T47D (cell line): ENCODE results near the gene VWA2.

ENCODE experiments used
- DNase-seq, 2 experiments: peaks; one replicate each; pipeline versions ENCODE4 v3.0.0 to v3.0.0-alpha.2; 2011 to 2012; ENCODE audit warnings: low read depth in 1 of 2, low spot score in 1 of 2
- JUND ChIP-seq: IDR thresholded peaks from 2 replicates; pipeline ENCODE4 v1.6.1; 2012; ENCODE audit warnings: low read depth
- in situ Hi-C: cut with HindIII; loops from 2 replicates; pipeline ENCODE4 v1.10.0; 2016; ENCODE audit warnings: low sequenced_read_pairs, low pct_unique_long_range_greater_than_20kb

The VWA2 gene, protein sequence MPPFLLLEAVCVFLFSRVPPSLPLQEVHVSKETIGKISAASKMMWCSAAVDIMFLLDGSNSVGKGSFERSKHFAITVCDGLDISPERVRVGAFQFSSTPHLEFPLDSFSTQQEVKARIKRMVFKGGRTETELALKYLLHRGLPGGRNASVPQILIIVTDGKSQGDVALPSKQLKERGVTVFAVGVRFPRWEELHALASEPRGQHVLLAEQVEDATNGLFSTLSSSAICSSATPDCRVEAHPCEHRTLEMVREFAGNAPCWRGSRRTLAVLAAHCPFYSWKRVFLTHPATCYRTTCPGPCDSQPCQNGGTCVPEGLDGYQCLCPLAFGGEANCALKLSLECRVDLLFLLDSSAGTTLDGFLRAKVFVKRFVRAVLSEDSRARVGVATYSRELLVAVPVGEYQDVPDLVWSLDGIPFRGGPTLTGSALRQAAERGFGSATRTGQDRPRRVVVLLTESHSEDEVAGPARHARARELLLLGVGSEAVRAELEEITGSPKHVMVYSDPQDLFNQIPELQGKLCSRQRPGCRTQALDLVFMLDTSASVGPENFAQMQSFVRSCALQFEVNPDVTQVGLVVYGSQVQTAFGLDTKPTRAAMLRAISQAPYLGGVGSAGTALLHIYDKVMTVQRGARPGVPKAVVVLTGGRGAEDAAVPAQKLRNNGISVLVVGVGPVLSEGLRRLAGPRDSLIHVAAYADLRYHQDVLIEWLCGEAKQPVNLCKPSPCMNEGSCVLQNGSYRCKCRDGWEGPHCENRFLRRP

DNA sequence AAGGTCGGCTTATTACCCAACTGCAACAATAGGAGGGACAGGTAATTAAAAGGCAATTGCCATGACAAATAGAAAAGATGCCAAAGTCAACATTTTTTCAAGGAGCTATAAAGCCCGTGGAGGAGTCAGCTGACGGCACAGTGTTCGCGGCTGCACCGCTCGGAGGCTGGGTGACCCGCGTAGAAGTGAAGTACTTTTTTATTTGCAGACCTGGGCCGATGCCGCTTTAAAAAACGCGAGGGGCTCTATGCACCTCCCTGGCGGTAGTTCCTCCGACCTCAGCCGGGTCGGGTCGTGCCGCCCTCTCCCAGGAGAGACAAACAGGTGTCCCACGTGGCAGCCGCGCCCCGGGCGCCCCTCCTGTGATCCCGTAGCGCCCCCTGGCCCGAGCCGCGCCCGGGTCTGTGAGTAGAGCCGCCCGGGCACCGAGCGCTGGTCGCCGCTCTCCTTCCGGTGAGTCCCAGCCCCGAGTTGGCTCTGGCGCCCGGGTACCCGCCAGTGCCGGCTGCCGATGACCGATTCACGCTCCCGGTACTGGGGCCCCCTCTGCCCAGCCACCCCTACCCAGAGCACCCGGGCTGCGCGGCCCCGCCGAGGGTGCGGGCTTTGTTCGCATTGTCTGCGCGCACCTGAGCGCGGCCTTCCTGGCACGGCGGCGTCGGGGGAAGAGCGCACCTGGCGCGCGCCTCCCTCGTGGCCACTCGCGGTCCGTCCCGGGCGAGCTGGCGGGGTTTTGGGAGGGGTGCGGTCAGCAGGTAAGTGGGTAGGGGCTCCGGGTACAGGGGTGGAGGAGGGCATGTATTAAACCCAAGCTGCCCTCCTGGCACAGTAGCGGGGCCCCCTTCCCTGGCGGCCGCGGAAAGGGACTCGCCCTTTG, at the start of gene VWA2:
Gene VWA2, plus strand, starts transcription at position 138 of the 877 bp plus-strand sequence. CDS start 9,460 bp downstream, outside the sequence.
- in situ Hi-C loops: no loop called here
- no peak for TF ChIP-seq JUND
- peak; percentile 34 to 56 for DNase-seq

DNA sequence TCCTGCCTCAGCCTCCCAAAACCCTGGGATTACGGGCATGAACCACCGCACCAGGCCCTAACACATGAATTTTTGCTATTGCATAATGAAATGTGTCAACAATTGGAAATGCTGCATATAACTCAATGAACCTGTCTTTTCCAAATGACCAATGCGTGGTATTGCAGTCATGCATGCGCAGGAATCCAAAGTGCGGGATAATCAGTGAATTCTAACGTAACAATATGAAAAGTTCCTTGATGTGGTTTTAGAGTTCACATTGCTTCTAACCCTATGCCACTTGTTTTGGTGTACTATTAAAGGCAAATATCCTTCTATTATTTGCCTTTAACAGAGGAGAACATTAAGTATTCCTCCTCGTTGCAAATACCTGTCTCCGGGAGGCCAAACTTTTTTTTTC, 49.4 kb upstream of the VWA2 start:
- no peak for TF ChIP-seq JUND
- in situ Hi-C loops: no loop called here
- no peak for DNase-seq

DNA sequence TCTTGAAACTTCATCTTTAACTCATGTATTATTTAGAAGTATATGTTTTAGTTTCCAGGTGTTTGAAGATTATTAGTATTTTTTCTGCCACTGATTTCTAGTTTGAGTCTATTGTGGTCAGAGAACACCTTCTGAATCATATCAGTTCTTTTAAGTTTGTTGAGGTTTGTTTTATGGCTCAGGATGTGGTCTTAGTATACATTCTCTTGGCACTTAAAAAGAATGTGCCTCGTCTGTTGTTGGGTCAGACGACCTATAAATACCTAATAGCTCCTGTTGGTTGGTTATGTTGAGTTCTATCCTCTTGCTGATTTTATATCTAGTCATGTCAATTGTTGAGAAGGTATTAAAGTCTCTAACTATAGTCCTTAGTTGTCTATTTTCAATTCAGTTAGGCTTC, 44.0 kb upstream of the VWA2 start:
- in situ Hi-C loops: no loop called here
- no peak for TF ChIP-seq JUND
- no peak for DNase-seq

- TF ChIP-seq JUND: no peak
- DNase-seq: no peak
- in situ Hi-C loops: no loop called here
Measured at GRCh38 chr10:114199239-114199638, 39.8 kb upstream of the VWA2 start.

DNA sequence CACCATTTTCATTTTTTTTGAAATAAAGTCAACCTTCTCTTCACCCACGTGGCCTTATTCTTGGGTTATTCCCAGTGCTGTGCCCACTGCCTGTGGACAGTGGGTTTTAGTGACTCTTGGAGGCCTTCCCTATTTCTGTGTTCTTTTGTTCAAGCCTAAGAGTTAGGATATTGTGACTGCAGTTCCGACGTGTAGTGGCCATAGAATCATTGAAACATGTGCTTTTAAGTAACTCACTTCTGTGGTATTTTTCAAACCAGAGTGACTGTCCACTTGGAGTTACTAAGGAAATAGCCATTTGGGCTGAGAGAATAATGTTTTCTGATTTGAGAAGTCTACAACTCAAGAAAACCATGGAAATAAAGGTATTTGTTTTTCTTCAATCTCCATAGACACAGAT, 36.2 kb upstream of the VWA2 start:
- DNase-seq: no peak
- in situ Hi-C loops: no loop called here
- no peak for TF ChIP-seq JUND

- in situ Hi-C loops: no loop called here
- DNase-seq: no peak
- no peak for TF ChIP-seq JUND
Measured at GRCh38 chr10:114206902-114207301, 32.2 kb upstream of the VWA2 start.

- in situ Hi-C loops: no loop called here
- no peak for DNase-seq
- no peak for TF ChIP-seq JUND
Measured at GRCh38 chr10:114207349-114207748, 31.7 kb upstream of the VWA2 start.

DNA sequence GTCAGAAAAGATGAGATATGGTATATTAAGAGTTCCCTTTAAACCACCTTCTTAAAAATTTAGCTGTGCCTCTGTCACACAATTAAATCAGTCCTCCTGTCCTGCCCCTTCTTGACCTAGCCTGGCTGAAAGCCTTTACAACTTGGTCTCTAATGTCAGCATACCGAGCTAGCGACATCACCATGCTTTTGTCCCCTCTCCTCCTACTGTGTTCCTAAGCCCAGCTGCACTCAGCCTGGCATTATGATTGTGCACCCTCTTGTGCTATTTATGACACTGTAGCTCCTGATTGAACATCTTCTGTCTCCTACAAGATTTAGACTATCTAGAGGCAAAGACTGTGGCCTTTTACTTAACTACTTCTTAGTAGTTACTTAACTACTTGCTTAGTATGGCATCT, 30.7 kb upstream of the VWA2 start:
- no peak for DNase-seq
- no peak for TF ChIP-seq JUND
- in situ Hi-C loops: no loop called here

DNA sequence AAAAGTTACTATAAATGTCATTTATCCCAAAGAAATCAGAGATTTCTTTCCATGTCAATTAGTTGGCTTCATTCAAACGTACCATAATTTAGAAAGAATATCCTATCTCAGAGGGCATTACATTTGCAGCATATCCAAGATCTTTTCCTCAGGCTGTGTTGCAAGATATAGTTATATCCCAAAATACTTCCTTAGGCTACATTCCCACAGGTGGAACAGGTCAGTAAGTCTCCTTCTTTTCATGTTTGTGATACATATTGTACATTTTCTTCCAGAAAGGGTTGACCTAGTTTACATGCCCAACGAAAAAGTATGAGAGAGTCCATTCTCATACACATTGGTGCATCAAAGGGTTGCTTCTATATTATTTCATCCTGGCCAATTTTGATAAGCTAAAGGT, 26.9 kb upstream of the VWA2 start:
- TF ChIP-seq JUND: no peak
- no peak for DNase-seq
- in situ Hi-C loops: no loop called here

GRCh38 chr10:114215033-114215432, 24.0 kb upstream of the VWA2 start:
- DNase-seq: no peak
- in situ Hi-C loops: no loop called here
- TF ChIP-seq JUND: no peak

DNA sequence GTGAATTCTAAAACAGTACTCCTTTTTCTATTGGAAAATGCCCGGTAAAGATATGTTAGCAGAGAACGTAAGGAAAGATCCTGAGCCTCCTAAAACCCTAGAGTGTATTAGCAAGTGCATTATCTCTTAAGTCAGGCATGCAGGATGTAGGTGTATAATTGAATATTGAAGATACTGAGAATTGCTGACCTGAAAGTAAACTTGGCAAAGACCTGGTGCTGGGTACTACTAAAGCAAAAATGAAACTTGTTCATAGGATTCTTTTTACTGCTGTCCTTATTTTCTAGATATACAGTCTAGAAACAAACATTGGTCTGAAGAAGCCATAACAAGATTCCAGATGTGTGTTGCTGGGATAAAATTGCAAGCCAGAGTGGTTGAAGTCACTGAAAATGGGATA, 18.8 kb upstream of the VWA2 start:
- no peak for TF ChIP-seq JUND

GRCh38 chr10:114221235-114221634, 17.8 kb upstream of the VWA2 start:
- in situ Hi-C loops: no loop called here
- no peak for TF ChIP-seq JUND
- no peak for DNase-seq

More for the DNA sequence above, 18.8 kb upstream of the VWA2 start:
- no peak for DNase-seq
- in situ Hi-C loops: no loop called here
